Mesenchymal stem cell (in vitro differentiated cells and primary cell): Measurements from ENCODE around the gene TTC6.
A peak's percentile ranks its signal among the peaks of the same experiment; 100 is the strongest.

Experiments used
- DNase-seq: peaks from one replicate; pipeline ENCODE4 v3.0.0-alpha.2; 2013
- H2AFZ ChIP-seq: one replicate; pipeline ENCODE4 v1.6.1; 2013; ENCODE audit warnings: low read depth, mild to moderate bottlenecking, control low read depth, inconsistent platforms, low read length, moderate library complexity
- H2AK5ac ChIP-seq: 2 replicates; pipeline ENCODE4 v1.6.1; 2013; ENCODE audit warnings: low read length, moderate library complexity, mild to moderate bottlenecking, inconsistent platforms; ENCODE audit not compliant: severe bottlenecking
- H2BK120ac ChIP-seq: one replicate; pipeline ENCODE4 v1.6.1; 2013; ENCODE audit warnings: low read depth, mild to moderate bottlenecking, inconsistent platforms, low read length, moderate library complexity
- H2BK12ac ChIP-seq, 2 experiments: one replicate each; pipeline ENCODE4 v1.6.1; 2013; ENCODE audit warnings: inconsistent platforms in 2 of 2, low read length in 2 of 2, mild to moderate bottlenecking in 2 of 2, moderate library complexity in 2 of 2, control low read depth in 1 of 2
- H2BK15ac ChIP-seq: one replicate; pipeline ENCODE4 v1.6.1; 2013; ENCODE audit warnings: mild to moderate bottlenecking, low read depth, inconsistent platforms; ENCODE audit not compliant: poor library complexity, severe bottlenecking
- H2BK5ac ChIP-seq: 2 replicates; pipeline ENCODE4 v1.6.1; 2013; ENCODE audit warnings: low read depth, mild to moderate bottlenecking, low read length, control low read depth, inconsistent platforms; ENCODE audit not compliant: poor library complexity, severe bottlenecking
- H3K14ac ChIP-seq, 2 experiments: one replicate each; pipeline ENCODE4 v1.6.1; 2013; ENCODE audit warnings: inconsistent platforms in 2 of 2, low read length in 2 of 2, control low read depth in 1 of 2, mild to moderate bottlenecking in 1 of 2, moderate library complexity in 1 of 2
- H3K18ac ChIP-seq, 2 experiments: one replicate each; pipeline ENCODE4 v1.6.1; 2013; ENCODE audit warnings: inconsistent platforms in 2 of 2, low read length in 2 of 2, control low read depth in 1 of 2, low read depth in 1 of 2, mild to moderate bottlenecking in 1 of 2
- H3K23ac ChIP-seq, 2 experiments: one replicate each; pipeline ENCODE4 v1.6.1; 2013; ENCODE audit warnings: inconsistent platforms in 2 of 2, low read length in 2 of 2, mild to moderate bottlenecking in 2 of 2, moderate library complexity in 2 of 2, control low read depth in 1 of 2
- H3K27ac ChIP-seq: 2 replicates; pipeline ENCODE4 v1.5.1; 2013; ENCODE audit warnings: mild to moderate bottlenecking, moderate library complexity, low read length, control low read depth, inconsistent platforms; ENCODE audit not compliant: poor library complexity, severe bottlenecking
- H3K27me3 ChIP-seq, 2 experiments: 2 replicates each; pipeline versions ENCODE4 v1.6.1 to v1.7.0; 2013; ENCODE audit warnings: low read length in 2 of 2, mild to moderate bottlenecking in 2 of 2, moderate library complexity in 2 of 2, control low read depth in 1 of 2, inconsistent platforms in 1 of 2; ENCODE audit not compliant: control insufficient read depth in 1 of 2, insufficient read depth in 1 of 2
- H3K36me3 ChIP-seq, 2 experiments: 2 replicates each; pipeline versions ENCODE4 v1.6.1 to v1.7.0; 2013; ENCODE audit warnings: low read length in 2 of 2, control low read depth in 1 of 2, inconsistent platforms in 1 of 2, low read depth in 1 of 2, mild to moderate bottlenecking in 1 of 2; ENCODE audit not compliant: insufficient read depth in 2 of 2, control insufficient read depth in 1 of 2
- H3K4ac ChIP-seq, 2 experiments: one replicate each; pipeline ENCODE4 v1.6.1; 2013; ENCODE audit warnings: inconsistent platforms in 2 of 2, low read length in 2 of 2, mild to moderate bottlenecking in 2 of 2, moderate library complexity in 2 of 2, control low read depth in 1 of 2, low read depth in 1 of 2
- H3K4me1 ChIP-seq: 2 replicates; pipeline ENCODE4 v1.6.1; 2013; ENCODE audit warnings: low read depth, low read length, control low read depth; ENCODE audit not compliant: control insufficient read depth, insufficient read depth
- H3K4me2 ChIP-seq: 2 replicates; pipeline ENCODE4 v1.6.1; 2013; ENCODE audit warnings: low read length, mild to moderate bottlenecking, inconsistent platforms; ENCODE audit not compliant: poor library complexity, severe bottlenecking
- H3K4me3 ChIP-seq, 2 experiments: 2 replicates each; pipeline versions ENCODE4 v1.5.1 to v1.7.0; 2013; ENCODE audit warnings: low read length in 2 of 2, mild to moderate bottlenecking in 2 of 2, control low read depth in 1 of 2, low read depth in 1 of 2; ENCODE audit not compliant: insufficient read depth in 1 of 2
- H3K79me1 ChIP-seq: replicated peaks from 2 replicates; pipeline ENCODE4 v1.6.1; 2013; ENCODE audit warnings: mild to moderate bottlenecking, control low read depth, low read length, inconsistent platforms; ENCODE audit not compliant: poor library complexity, severe bottlenecking
- H3K9ac ChIP-seq: 2 replicates; pipeline ENCODE4 v1.7.0; 2013; ENCODE audit warnings: mild to moderate bottlenecking, low read length, moderate library complexity
- H3K9me3 ChIP-seq: 2 replicates; pipeline ENCODE4 v1.7.0; 2013; ENCODE audit warnings: mild to moderate bottlenecking, low read length; ENCODE audit not compliant: control insufficient read depth
- H4K8ac ChIP-seq: one replicate; pipeline ENCODE4 v1.6.1; 2013; ENCODE audit warnings: inconsistent platforms, mild to moderate bottlenecking, low read length, moderate library complexity
- H4K91ac ChIP-seq: one replicate; pipeline ENCODE4 v1.6.1; 2013; ENCODE audit warnings: mild to moderate bottlenecking, low read length, inconsistent platforms
- whole genome bisulfite sequencing: methylation state at CpG from one replicate; pipeline ENCODE4 v1.1.7; 2013; ENCODE audit warnings: mixed read lengths; 5-methylcytosine and 5-hydroxymethylcytosine counted together

Gene TTC6

DNA sequence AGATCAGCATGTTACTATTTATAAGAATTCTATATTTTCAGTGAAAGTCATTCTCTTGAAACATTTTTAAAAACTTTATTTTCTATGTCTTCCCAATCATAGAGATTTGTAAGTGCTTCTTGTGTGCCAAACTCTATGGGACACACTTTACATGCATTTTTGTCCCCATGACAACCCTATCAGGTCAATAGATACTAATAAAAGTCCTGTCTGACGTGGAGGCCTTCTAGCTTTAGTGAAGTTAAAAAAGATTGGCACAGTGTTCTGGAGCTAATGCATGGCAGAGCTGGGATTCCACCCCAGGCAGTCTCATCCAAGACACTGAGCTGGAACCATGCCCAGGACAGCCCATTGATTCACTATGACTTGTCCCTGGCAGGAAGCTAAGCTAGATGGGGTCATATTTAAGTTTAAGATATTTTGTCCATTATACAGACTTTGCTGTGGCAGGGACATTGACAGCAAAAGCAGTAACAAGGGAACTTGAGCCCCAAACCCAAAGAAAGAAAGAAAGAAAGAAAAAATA lies 28.1 kb downstream of the TTC6 start:
- no peak overlapping the region for H3K4me2 ChIP-seq
- H4K91ac ChIP-seq = no peak overlapping the region
- H3K9ac ChIP-seq = no peak overlapping the region
- H3K14ac ChIP-seq = no peak overlapping the region
- H3K27me3 ChIP-seq = peaks cover 9% of the 10 kb centered on the region in 2 experiments
- H3K18ac ChIP-seq = no peak overlapping the region
- H3K4ac ChIP-seq = no peak overlapping the region
- H2BK120ac ChIP-seq = no peak overlapping the region
- no peak overlapping the region for H2AFZ ChIP-seq
- H4K8ac ChIP-seq = no peak overlapping the region
- no peak overlapping the region for H2BK5ac ChIP-seq
- no peak overlapping the region for H2BK12ac ChIP-seq
- WGBS = 82% methylated on average over 1 of the region's 1 CpG
- H3K23ac ChIP-seq = no peak overlapping the region
- DNase-seq = peak; percentile 41
- no peak overlapping the region for H2AK5ac ChIP-seq
- no peak overlapping the region for H2BK15ac ChIP-seq
- H3K9me3 ChIP-seq = peaks cover 3% of the 10 kb centered on the region
- no peak overlapping the region for H3K27ac ChIP-seq
- no peaks in the 10 kb centered on the region for H3K79me1 ChIP-seq
- H3K4me1 ChIP-seq = peaks cover 8% of the 10 kb centered on the region
- H3K4me3 ChIP-seq = no peak overlapping the region
- H3K36me3 ChIP-seq = no peaks in the 10 kb centered on the region

DNA sequence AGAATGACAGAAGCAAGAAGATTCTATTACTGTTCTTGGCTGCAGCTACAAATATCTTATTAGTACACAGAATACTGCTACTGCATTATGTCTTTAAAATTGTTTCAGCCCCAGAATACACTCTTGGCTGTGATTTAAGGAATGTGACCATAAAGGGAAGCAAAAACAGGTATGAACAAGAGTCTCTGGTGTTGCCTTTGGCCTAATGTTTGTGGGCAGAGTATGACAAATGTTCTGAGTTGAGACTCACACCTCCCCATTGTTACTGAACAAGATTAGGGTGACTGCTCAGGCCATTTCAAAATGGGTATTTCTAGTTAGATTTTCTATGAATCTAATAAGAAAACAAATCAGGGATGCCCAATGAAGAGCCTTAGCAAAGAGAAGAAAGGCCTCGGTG lies 28.5 kb downstream of the TTC6 start:
- no peak overlapping the region for H3K4me3 ChIP-seq
- H3K4me1 ChIP-seq = peaks cover 8% of the 10 kb centered on the region
- H3K9ac ChIP-seq = no peak overlapping the region
- no peak overlapping the region for H2BK5ac ChIP-seq
- H4K91ac ChIP-seq = no peak overlapping the region
- no peaks in the 10 kb centered on the region for H3K36me3 ChIP-seq
- no peak overlapping the region for H2BK120ac ChIP-seq
- peaks cover 9% of the 10 kb centered on the region in 2 experiments for H3K27me3 ChIP-seq
- H3K4me2 ChIP-seq = no peak overlapping the region
- DNase-seq = no peak
- H2AFZ ChIP-seq = no peak overlapping the region
- WGBS = 96% methylated on average over 1 of the region's 1 CpG
- H4K8ac ChIP-seq = no peak overlapping the region
- no peak overlapping the region for H3K14ac ChIP-seq
- no peak overlapping the region for H3K27ac ChIP-seq
- no peak overlapping the region for H3K23ac ChIP-seq
- no peak overlapping the region for H2BK15ac ChIP-seq
- H3K4ac ChIP-seq = no peak overlapping the region
- H2AK5ac ChIP-seq = no peak overlapping the region
- no peaks in the 10 kb centered on the region for H3K9me3 ChIP-seq
- no peaks in the 10 kb centered on the region for H3K79me1 ChIP-seq
- no peak overlapping the region for H3K18ac ChIP-seq
- H2BK12ac ChIP-seq = no peak overlapping the region

GRCh38 chr14:37625597-37626595 lies 30.5 kb downstream of the TTC6 start:
- Histone ChIP-seq H2BK5ac (no peak overlapping the region), H2AFZ (no peak overlapping the region), H3K18ac (no peak overlapping the region)

GRCh38 chr14:37637341-37637740 lies 41.9 kb downstream of the TTC6 start:
- no peaks in the 10 kb centered on the region for H3K79me1 ChIP-seq
- no peak overlapping the region for H3K14ac ChIP-seq
- no peaks in the 10 kb centered on the region for H3K4me1 ChIP-seq
- H3K27me3 ChIP-seq = peaks cover 0 to 4% of the 10 kb centered on the region in 2 experiments
- 88% methylated on average over 1 of the region's 4 CpGs for WGBS
- H3K4ac ChIP-seq = no peak overlapping the region
- H4K8ac ChIP-seq = no peak overlapping the region
- no peaks in the 10 kb centered on the region for H3K36me3 ChIP-seq
- H3K9ac ChIP-seq = no peak overlapping the region
- DNase-seq = no peak
- H2BK5ac ChIP-seq = no peak overlapping the region
- H3K23ac ChIP-seq = no peak overlapping the region
- H4K91ac ChIP-seq = no peak overlapping the region
- no peak overlapping the region for H3K27ac ChIP-seq
- H2BK120ac ChIP-seq = no peak overlapping the region
- no peak overlapping the region for H3K4me3 ChIP-seq
- H2AFZ ChIP-seq = no peak overlapping the region
- H3K4me2 ChIP-seq = no peak overlapping the region
- H2AK5ac ChIP-seq = no peak overlapping the region
- no peak overlapping the region for H3K18ac ChIP-seq
- H2BK15ac ChIP-seq = no peak overlapping the region
- no peak overlapping the region for H2BK12ac ChIP-seq
- peaks cover 5% of the 10 kb centered on the region for H3K9me3 ChIP-seq

More at GRCh38 chr14:37625597-37626595, 30.5 kb downstream of the TTC6 start:
- Histone ChIP-seq H3K27me3 (peaks cover 6 to 9% of the 10 kb centered on the region in 2 experiments), H3K9me3 (peaks cover 7% of the 10 kb centered on the region), H3K27ac (no peak overlapping the region), H3K14ac (no peak overlapping the region), H3K4me3 (no peak overlapping the region), H2BK120ac (no peak overlapping the region), H3K9ac (no peak overlapping the region), H3K79me1 (no peaks in the 10 kb centered on the region), H2BK12ac (no peak overlapping the region), H2AK5ac (no peak overlapping the region), H3K23ac (no peak overlapping the region), H2BK15ac (no peak overlapping the region), H4K91ac (no peak overlapping the region), H3K4ac (no peak overlapping the region), H3K4me2 (no peak overlapping the region), H3K36me3 (no peaks in the 10 kb centered on the region), H3K4me1 (peaks cover 8% of the 10 kb centered on the region), H4K8ac (no peak overlapping the region)
- DNase-seq = no peak
- 75% methylated on average over 5 of the region's 9 CpGs for WGBS
